Osteoblast (primary cell): Measurements from ENCODE around the gene KIAA1671. TPM values are rescaled to one million over a fixed set of nuclear protein-coding genes. Genes with fewer than 3 reads are reported as not detected.

Experiments
- DNase-seq: peaks from one replicate; pipeline ENCODE4 v3.0.0; 2011; ENCODE audit warnings: low spot score, mixed read lengths; ENCODE audit not compliant: insufficient read length; ENCODE audit errors: missing footprints
- H2AFZ ChIP-seq: 2 replicates; pipeline ENCODE4 v1.6.0; 2011; ENCODE audit warnings: mild to moderate bottlenecking, low read length
- H3K27ac ChIP-seq: 2 replicates; pipeline ENCODE4 v1.5.1; 2011; ENCODE audit warnings: mild to moderate bottlenecking, low read depth, low read length, moderate library complexity
- H3K27me3 ChIP-seq: 2 replicates; pipeline ENCODE4 v1.6.0; 2012; ENCODE audit warnings: mild to moderate bottlenecking, control low read depth, inconsistent platforms, low read length, moderate library complexity; ENCODE audit not compliant: insufficient read depth
- H3K36me3 ChIP-seq: 2 replicates; pipeline ENCODE4 v1.5.1; 2011; ENCODE audit warnings: mild to moderate bottlenecking, low read length, control low read depth, moderate library complexity; ENCODE audit not compliant: insufficient read depth
- H3K4me1 ChIP-seq: 2 replicates; pipeline ENCODE4 v1.5.1; 2011; ENCODE audit warnings: mild to moderate bottlenecking, low read length, control low read depth, moderate library complexity; ENCODE audit not compliant: insufficient read depth
- H3K4me2 ChIP-seq: 2 replicates; pipeline ENCODE4 v1.6.0; 2011; ENCODE audit warnings: mild to moderate bottlenecking, low read length; ENCODE audit not compliant: insufficient read depth
- H3K4me3 ChIP-seq: fragments of 200-600 bp; sonication (generic); 3 replicates; pipeline ENCODE4 v1.5.1; 2012; ENCODE audit warnings: mild to moderate bottlenecking, low read length, inconsistent platforms; ENCODE audit not compliant: insufficient read depth
- H3K79me2 ChIP-seq: 2 replicates; pipeline ENCODE4 v1.6.0; 2012; ENCODE audit warnings: mild to moderate bottlenecking, low read length, control low read depth, inconsistent platforms; ENCODE audit not compliant: insufficient read depth
- H3K9me3 ChIP-seq: 2 replicates; pipeline ENCODE4 v1.5.1; 2011; ENCODE audit warnings: low read depth, low read length, control low read depth
- H4K20me1 ChIP-seq: 2 replicates; pipeline ENCODE4 v1.6.0; 2012; ENCODE audit warnings: mild to moderate bottlenecking, low read length, control low read depth; ENCODE audit not compliant: insufficient read depth
- CTCF ChIP-seq: IDR thresholded peaks from 2 replicates; pipeline ENCODE4 v1.5.1; 2011; ENCODE audit warnings: mild to moderate bottlenecking, low read depth, low read length, moderate library complexity; ENCODE audit errors: extremely low read depth
- total RNA-seq: library from RNA; depleted of rRNA; stranded (reverse); fragments of >200 nt; gene quantifications from 2 replicates; pipeline ENCODE4 v1.2.3, GENCODE V29; 2012

The KIAA1671 gene
- total RNA-seq, 1 donor: 16.6 TPM

- Histone ChIP-seq H3K4me1 (peaks cover 5% of the 10 kb centered on the region), H4K20me1 (no peaks in the 10 kb centered on the region), H3K79me2 (no peaks in the 10 kb centered on the region), H3K36me3 (no peaks in the 10 kb centered on the region), H3K9me3 (peaks cover 6% of the 10 kb centered on the region), H3K27me3 (peaks cover 20% of the 10 kb centered on the region), H3K4me2 (no peak overlapping the region), H2AFZ (no peak overlapping the region), H3K27ac (no peak overlapping the region), H3K4me3 (no peak overlapping the region)
- no peak for TF ChIP-seq CTCF
- DNase-seq: no peak
Measured at GRCh38 chr22:24928322-24928721, 24.2 kb upstream of the KIAA1671 start.

GRCh38 chr22:24930678-24931077 lies 21.8 kb upstream of the KIAA1671 start:
- no peaks in the 10 kb centered on the region for H3K79me2 ChIP-seq
- H2AFZ ChIP-seq: no peak overlapping the region
- peaks cover 5% of the 10 kb centered on the region for H3K4me1 ChIP-seq
- H3K4me3 ChIP-seq: no peak overlapping the region
- peaks cover 22% of the 10 kb centered on the region for H3K27me3 ChIP-seq
- H3K4me2 ChIP-seq: no peak overlapping the region
- peaks cover 6% of the 10 kb centered on the region for H3K9me3 ChIP-seq
- no peak for DNase-seq
- TF ChIP-seq CTCF: no peak
- no peaks in the 10 kb centered on the region for H3K36me3 ChIP-seq
- H4K20me1 ChIP-seq: no peaks in the 10 kb centered on the region
- H3K27ac ChIP-seq: no peak overlapping the region

GRCh38 chr22:24935771-24936483 lies 16.6 kb upstream of the KIAA1671 start:
- DNase-seq: no peak
- no peak for TF ChIP-seq CTCF
- Histone ChIP-seq H3K4me1 (no peaks in the 10 kb centered on the region), H3K27ac (no peak overlapping the region), H3K36me3 (no peaks in the 10 kb centered on the region), H2AFZ (no peak overlapping the region), H3K79me2 (no peaks in the 10 kb centered on the region), H4K20me1 (no peaks in the 10 kb centered on the region), H3K27me3 (peaks cover 26% of the 10 kb centered on the region), H3K4me2 (no peak overlapping the region), H3K9me3 (no peaks in the 10 kb centered on the region), H3K4me3 (no peak overlapping the region)

GRCh38 chr22:24937114-24937513 lies 15.4 kb upstream of the KIAA1671 start:
- H3K4me3 ChIP-seq: no peak overlapping the region
- DNase-seq: peak; percentile 91
- peak; percentile 54 for TF ChIP-seq CTCF
- H3K9me3 ChIP-seq: no peaks in the 10 kb centered on the region
- H3K27ac ChIP-seq: no peak overlapping the region
- no peaks in the 10 kb centered on the region for H3K4me1 ChIP-seq
- no peak overlapping the region for H2AFZ ChIP-seq
- peaks cover 15% of the 10 kb centered on the region for H3K27me3 ChIP-seq
- H3K4me2 ChIP-seq: no peak overlapping the region
- no peaks in the 10 kb centered on the region for H3K36me3 ChIP-seq
- H3K79me2 ChIP-seq: no peaks in the 10 kb centered on the region
- H4K20me1 ChIP-seq: no peaks in the 10 kb centered on the region
